ENCODE results near the gene IGSF21.

- no peak for TF ChIP-seq EZH2 (IDR thresholded peaks at IDR 0.05; ENCODE audit: borderline replicate concordance, low read length)
- TF ChIP-seq CTCF (IDR thresholded peaks at IDR 0.05; ENCODE audit: low read length), result no peak
These were observed 185.7 kb downstream of the IGSF21 start for GRCh38 chr1:18293291-18293690.

All from OCI-LY1 (cell line).